Neural progenitor cell (in vitro differentiated cells): Measurements from ENCODE around the gene CCDC32.

Experiments used
- EZH2 ChIP-seq: fragments of 200-600 bp; sonication (generic); IDR thresholded peaks from 2 replicates; pipeline ENCODE4 v1.6.1; 2017; ENCODE audit warnings: antibody characterized with exemption, mild to moderate bottlenecking, moderate library complexity
- EZH2phosphoT487 ChIP-seq: fragments of 200-600 bp; sonication (generic); IDR thresholded peaks from 2 replicates; pipeline ENCODE4 v1.6.1; 2017; ENCODE audit warnings: antibody characterized with exemption
- TF ChIP-seq, protein P1 (sequence below): fragments of 200-600 bp; sonication (generic); IDR thresholded peaks from 2 replicates; pipeline ENCODE4 v1.5.1; 2017; ENCODE audit warnings: antibody characterized with exemption, mild to moderate bottlenecking

DNA sequence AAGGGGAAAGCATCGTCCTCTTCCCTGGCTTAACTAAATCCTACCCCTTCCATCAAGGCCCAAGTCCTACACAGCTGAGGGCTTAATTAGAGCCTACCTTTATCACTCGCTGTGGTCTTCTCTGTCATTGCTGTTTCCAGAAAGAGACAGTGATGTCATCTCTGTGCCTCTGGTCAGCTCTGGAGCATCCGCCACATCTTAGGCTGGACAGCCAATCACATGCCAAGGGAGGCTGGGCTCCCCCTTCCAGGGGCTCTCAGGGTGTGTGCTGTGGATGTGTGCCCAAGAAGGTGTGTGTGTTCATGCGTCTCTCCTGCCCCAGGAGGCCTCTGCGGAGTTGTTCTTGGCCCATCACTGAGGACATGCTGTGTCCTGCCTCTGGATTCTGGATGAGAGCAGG is 51.2 kb downstream of the CCDC32 start:
- TF ChIP-seq, protein P1, sequence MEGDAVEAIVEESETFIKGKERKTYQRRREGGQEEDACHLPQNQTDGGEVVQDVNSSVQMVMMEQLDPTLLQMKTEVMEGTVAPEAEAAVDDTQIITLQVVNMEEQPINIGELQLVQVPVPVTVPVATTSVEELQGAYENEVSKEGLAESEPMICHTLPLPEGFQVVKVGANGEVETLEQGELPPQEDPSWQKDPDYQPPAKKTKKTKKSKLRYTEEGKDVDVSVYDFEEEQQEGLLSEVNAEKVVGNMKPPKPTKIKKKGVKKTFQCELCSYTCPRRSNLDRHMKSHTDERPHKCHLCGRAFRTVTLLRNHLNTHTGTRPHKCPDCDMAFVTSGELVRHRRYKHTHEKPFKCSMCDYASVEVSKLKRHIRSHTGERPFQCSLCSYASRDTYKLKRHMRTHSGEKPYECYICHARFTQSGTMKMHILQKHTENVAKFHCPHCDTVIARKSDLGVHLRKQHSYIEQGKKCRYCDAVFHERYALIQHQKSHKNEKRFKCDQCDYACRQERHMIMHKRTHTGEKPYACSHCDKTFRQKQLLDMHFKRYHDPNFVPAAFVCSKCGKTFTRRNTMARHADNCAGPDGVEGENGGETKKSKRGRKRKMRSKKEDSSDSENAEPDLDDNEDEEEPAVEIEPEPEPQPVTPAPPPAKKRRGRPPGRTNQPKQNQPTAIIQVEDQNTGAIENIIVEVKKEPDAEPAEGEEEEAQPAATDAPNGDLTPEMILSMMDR: no peak
- TF ChIP-seq EZH2 (no peak), EZH2phosphoT487 (no peak)
